GM12874 (cell line): Measurements from ENCODE around the gene HBZ.

Source experiments
- TF ChIP-seq, protein P1 (sequence below): IDR thresholded peaks from 2 replicates; pipeline ENCODE4 v1.5.1; 2011; ENCODE audit warnings: low read depth, mild to moderate bottlenecking, control low read depth, low read length, moderate library complexity; ENCODE audit not compliant: insufficient read depth

The HBZ gene

DNA sequence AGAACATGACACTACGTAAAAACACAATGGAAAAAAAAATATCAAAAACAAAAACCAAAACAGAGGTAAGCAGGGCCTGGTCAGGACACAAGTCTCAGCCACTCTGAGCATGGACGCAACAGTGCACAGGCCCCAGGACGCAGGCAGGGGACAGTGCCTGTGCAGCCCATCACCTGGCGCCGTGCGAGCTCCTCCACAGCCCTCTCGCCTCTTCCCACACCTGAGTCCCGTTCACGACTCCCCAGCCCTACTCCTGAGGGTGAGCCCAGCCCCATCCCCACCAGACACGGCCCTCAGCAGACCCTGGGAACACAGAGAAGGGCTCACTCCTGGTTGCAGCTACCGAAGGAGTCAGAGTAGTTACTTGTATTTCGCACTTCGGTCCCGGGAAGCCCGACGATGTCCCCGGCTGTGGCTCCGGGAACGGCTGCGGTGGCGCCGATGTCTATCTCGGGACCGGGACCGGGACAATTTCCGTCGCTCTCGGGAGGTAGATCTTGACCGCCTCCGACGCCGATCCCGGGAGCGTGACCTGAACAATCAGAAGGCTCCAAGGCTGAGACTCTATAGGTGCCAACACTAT lies 37.3 kb downstream of the HBZ start:
- TF ChIP-seq, protein P1, sequence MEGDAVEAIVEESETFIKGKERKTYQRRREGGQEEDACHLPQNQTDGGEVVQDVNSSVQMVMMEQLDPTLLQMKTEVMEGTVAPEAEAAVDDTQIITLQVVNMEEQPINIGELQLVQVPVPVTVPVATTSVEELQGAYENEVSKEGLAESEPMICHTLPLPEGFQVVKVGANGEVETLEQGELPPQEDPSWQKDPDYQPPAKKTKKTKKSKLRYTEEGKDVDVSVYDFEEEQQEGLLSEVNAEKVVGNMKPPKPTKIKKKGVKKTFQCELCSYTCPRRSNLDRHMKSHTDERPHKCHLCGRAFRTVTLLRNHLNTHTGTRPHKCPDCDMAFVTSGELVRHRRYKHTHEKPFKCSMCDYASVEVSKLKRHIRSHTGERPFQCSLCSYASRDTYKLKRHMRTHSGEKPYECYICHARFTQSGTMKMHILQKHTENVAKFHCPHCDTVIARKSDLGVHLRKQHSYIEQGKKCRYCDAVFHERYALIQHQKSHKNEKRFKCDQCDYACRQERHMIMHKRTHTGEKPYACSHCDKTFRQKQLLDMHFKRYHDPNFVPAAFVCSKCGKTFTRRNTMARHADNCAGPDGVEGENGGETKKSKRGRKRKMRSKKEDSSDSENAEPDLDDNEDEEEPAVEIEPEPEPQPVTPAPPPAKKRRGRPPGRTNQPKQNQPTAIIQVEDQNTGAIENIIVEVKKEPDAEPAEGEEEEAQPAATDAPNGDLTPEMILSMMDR: no peak

DNA sequence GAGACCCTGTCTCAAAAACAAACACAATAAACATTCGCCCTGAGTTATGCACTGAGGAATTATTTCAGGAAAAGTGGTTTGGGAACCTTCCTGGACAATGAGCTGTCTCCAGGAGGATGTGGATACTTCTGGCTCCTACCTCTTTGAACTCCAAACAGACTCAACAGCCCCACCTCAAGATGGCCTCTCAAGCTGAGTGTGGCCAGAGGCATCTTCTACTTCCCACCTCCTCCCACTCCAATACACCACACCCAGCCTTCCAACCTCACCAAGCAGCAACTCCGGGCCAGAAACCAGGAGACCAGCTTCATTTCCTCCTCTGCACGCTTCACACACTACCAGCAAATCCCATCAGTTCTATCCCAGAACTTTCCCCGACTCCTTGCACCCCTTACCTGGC lies 39.4 kb downstream of the HBZ start:
- TF ChIP-seq, protein P1: no peak

DNA sequence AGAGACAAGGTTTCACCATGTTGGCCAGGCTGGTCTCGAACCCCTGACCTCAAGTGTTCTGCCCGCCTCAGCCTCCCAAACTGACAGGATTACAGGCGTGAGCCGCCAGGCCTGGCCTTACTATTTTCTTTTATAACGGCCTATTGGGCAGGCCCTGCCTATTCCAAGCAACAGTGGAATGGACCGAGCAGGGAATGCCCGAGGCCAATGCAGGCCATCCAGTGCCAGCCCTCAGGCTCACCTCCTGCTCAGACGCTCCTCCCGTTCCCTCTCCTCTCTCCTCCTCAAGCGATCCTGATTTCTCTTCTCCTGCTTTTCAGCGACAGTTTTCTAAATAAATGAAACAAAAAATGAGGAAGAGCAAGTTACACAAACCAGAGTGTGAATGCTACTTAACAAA lies 40.2 kb downstream of the HBZ start:
- TF ChIP-seq, protein P1: no peak

DNA sequence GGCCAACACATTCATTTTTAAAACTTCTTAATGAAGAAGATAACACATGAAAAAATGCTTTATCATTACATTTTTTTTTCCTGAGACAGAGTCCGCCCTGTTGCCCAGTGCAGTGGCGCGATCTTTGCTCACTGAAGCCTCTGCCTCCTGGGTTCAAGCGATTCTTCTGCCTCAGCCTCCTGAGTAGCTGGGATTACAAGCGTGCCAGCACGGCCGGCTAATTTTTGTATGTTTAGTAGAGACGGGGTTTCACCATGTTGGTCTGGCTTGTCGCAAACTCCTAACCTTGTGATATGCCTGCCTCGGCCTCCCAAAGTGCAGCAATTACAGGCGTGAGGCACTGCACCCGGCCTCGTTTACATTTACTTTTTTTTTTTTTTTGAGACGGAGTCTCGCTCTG lies 41.0 kb downstream of the HBZ start:
- TF ChIP-seq, protein P1: no peak

DNA sequence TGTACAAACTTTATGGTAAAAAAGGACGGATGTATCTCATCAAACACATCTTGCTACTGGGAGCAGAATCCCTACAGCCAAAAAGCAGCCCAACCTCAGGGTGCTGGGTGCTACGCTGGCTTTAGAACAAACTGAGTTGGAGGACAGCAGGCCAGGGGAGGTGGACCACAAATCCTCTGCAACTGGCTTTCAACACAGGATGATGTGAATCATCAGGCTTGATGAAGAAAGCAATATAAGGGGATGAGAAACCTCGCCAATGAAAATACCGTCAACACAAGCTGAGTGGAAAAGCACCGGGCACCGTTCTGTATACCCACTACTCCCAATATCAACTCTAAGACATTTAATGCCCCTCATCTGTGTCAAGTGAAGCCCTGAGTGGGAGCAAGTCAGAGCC lies 42.1 kb downstream of the HBZ start:
- TF ChIP-seq, protein P1: no peak

DNA sequence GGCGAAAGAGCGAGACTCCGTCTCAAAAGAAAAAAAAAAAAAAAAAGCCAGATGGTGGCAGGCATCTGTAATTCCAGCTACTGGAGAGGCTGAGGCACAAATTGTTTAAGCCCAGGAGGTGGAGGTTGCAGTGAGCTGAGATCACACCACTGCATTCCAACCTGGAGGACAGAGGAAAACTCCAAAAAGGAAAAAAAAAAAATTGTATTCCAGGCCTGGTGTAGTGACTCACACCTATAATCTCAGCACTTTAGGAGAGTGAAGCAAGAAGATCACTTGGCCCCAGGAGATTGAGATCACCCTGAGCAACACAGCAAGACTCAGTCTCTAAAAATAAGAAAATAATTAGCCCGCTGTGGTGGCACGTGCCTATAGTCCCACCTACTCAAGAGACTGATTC lies 47.9 kb downstream of the HBZ start:
- TF ChIP-seq, protein P1: no peak

DNA sequence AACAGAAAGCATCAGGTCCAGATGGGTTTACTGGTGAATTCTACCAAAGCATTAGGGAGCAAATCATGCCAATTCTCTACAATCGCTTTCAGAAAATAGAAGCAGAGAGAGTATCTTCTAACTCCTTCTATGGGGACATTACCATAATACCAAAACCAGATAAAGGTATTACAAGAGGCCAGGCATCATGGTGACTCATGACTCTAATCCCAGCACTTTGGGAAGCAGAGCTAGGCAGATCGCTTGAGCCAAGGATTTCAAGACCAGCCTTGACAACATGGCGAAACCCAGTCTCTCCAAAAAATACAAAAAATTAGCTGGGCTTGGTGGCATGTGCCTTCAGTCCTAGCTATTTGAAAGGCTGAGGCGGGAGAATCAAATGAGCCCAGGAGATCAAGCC lies 50.8 kb downstream of the HBZ start:
- TF ChIP-seq, protein P1: no peak
